Measurements from ENCODE around the gene RBCK1. TPM values are rescaled to one million over a fixed set of nuclear protein-coding genes. Genes with fewer than 3 reads are reported as not detected.

RBCK1 gene
- total and polyA plus RNA-seq, 8 donors: 30.7 to 211 (median 98.2) TPM

DNA sequence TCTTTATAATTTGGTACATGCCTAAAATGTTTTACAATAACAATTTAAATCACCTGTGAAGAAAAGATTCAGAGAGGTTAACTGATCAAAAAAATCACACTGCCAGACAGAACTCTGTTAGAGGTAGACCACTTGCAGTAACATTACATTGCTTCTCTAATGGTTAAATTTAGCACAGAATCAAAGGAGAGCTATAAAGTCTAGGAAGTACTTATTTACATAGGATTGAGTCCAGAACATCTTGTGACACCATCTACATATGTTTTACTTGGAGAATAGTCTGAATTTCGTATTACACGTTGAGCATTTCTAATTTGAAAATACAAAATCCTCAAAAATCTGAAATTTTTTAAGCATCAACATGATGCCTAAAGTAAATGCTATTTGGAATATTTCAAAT is 71.4 kb downstream of the RBCK1 start:
- 23 to 54% (median 41%) methylated on average over 2 of the region's 2 CpGs for WGBS, 5 donors
- intact Hi-C loops (cut with DNase I; ENCODE audit: low total_unique reads): loop anchor here (5.0 kb wide), 1 partner anchor 122 kb away; no protein-coding TSS in a partner anchor
- TF ChIP-seq CTCF (IDR thresholded peaks at IDR 0.05): no peak
- TF ChIP-seq EP300 (IDR thresholded peaks at IDR 0.05): no peak
- no peak for TF ChIP-seq POLR2AphosphoS5 (IDR thresholded peaks at IDR 0.05)
- TF ChIP-seq POLR2A (IDR thresholded peaks at IDR 0.05): no peak
- DNase-seq: no peak
- H3K9me3 ChIP-seq: no peaks in the 10 kb centered on the region
- H3K27me3 ChIP-seq: no peaks in the 10 kb centered on the region
- no peak overlapping the region for H3K4me3 ChIP-seq
- peaks cover 0 to 15% (median 0%) of the 10 kb centered on the region in 4 donors for H3K4me1 ChIP-seq
- no peak overlapping the region for H3K27ac ChIP-seq
- H3K36me3 ChIP-seq: peaks cover 22 to 77% (median 55%) of the 10 kb centered on the region in 4 donors

GRCh38 chr20:480044-480443 is 71.9 kb downstream of the RBCK1 start:
- Histone ChIP-seq H3K27me3 (no peaks in the 10 kb centered on the region), H3K4me1 (peaks cover 0 to 15% (median 0%) of the 10 kb centered on the region in 4 donors), H3K36me3 (peaks cover 23 to 81% (median 59%) of the 10 kb centered on the region in 4 donors), H3K27ac (no peak overlapping the region), H3K4me3 (no peak overlapping the region), H3K9me3 (no peaks in the 10 kb centered on the region)
- TF ChIP-seq POLR2A (IDR thresholded peaks at IDR 0.05) (no peak), EP300 (IDR thresholded peaks at IDR 0.05) (no peak), CTCF (IDR thresholded peaks at IDR 0.05) (no peak), POLR2AphosphoS5 (IDR thresholded peaks at IDR 0.05) (no peak)
- intact Hi-C loops (cut with DNase I; ENCODE audit: low total_unique reads): no loop called here
- no peak for DNase-seq
- WGBS, 5 donors: 49 to 75% (median 62%) methylated on average over 3 of the region's 3 CpGs

DNA sequence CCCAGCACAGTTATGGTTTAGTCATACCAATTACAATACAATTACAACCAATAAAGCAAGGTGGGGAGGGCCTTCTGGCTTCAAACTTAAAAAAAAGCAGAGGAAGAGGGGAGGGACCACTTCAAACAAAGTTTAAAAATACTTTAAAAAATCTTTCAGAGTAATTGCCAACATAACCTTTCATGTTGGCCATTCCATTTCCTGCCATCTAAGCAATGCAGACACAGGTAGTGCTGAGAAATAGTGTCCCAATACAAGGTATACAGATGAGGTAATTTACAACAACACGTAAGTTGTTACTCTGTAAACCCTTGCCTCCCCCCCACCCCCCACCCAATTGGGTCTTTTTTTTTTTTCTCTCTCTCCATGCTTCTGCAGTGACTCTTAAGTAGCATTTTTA is 73.1 kb downstream of the RBCK1 start:
- Histone ChIP-seq H3K9me3 (no peaks in the 10 kb centered on the region), H3K27me3 (no peaks in the 10 kb centered on the region), H3K27ac (no peak overlapping the region), H3K36me3 (peaks cover 30 to 89% (median 70%) of the 10 kb centered on the region in 4 donors), H3K4me1 (peaks cover 0 to 15% (median 0%) of the 10 kb centered on the region in 4 donors), H3K4me3 (no peak overlapping the region)
- 75 to 84% (median 81%) methylated on average over 1 of the region's 1 CpG for WGBS, 5 donors
- intact Hi-C loops (cut with DNase I; ENCODE audit: low total_unique reads): no loop called here
- TF ChIP-seq POLR2A (IDR thresholded peaks at IDR 0.05) (no peak), POLR2AphosphoS5 (IDR thresholded peaks at IDR 0.05) (no peak), CTCF (IDR thresholded peaks at IDR 0.05) (no peak), EP300 (IDR thresholded peaks at IDR 0.05) (no peak)
- no peak for DNase-seq

Small RNA genes within 50 kb of the gene (small RNA-seq; reads per million reads assigned to genes)
- 0 reads per million in 4 donors for gene RF00019

Other genes with a start within 250 kb of the RBCK1 start
- gene DEFB128, start 218.6 kb upstream of the RBCK1 start, total RNA-seq: not detected
- gene DEFB128, start 218.6 kb upstream of the RBCK1 start, polyA plus RNA-seq: not detected
- not detected for gene DEFB129, start 181.0 kb upstream of the RBCK1 start, total RNA-seq
- not detected for gene DEFB129, start 181.0 kb upstream of the RBCK1 start, polyA plus RNA-seq
- gene DEFB132, start 150.6 kb upstream of the RBCK1 start, total RNA-seq: not detected
- gene DEFB132, start 150.6 kb upstream of the RBCK1 start, polyA plus RNA-seq: not detected
- gene C20orf96, start 117.5 kb upstream of the RBCK1 start, total RNA-seq: 10 to 100 TPM in 1 of 5 donors, 1 to 10 TPM in 4; 3.1 to 23.9 (median 5.4) TPM
- 1 to 10 TPM; 3.9 to 5.2 (median 5.0) TPM for gene C20orf96, start 117.5 kb upstream of the RBCK1 start, polyA plus RNA-seq
- 10 to 100 TPM; 10.6 to 59.1 (median 18.7) TPM for gene ZCCHC3, start 110.7 kb upstream of the RBCK1 start, total RNA-seq
- gene ZCCHC3, start 110.7 kb upstream of the RBCK1 start, polyA plus RNA-seq: 1 to 10 TPM; 6.2 to 9.0 (median 8.6) TPM
- 10 to 100 TPM in 2 of 5 donors, 1 to 10 TPM in 3; 1.5 to 20.3 (median 5.4) TPM for gene SOX12, start 82.7 kb upstream of the RBCK1 start, total RNA-seq
- 1 to 10 TPM; 1.7 to 2.8 (median 2.6) TPM for gene SOX12, start 82.7 kb upstream of the RBCK1 start, polyA plus RNA-seq
- gene NRSN2, start 61.2 kb upstream of the RBCK1 start, total RNA-seq: 10 to 100 TPM in 4 of 5 donors, under 1 TPM in 1; 0.89 to 36.5 (median 15.2) TPM
- gene NRSN2, start 61.2 kb upstream of the RBCK1 start, polyA plus RNA-seq: 10 to 100 TPM in 2 of 3 donors, 1 to 10 TPM in 1; 9.8 to 21.0 (median 20.2) TPM
- gene TRIB3, start 27.5 kb upstream of the RBCK1 start, total RNA-seq: 10 to 100 TPM in 2 of 5 donors, 1 to 10 TPM in 3; 1.7 to 17.7 (median 3.6) TPM
- gene TRIB3, start 27.5 kb upstream of the RBCK1 start, polyA plus RNA-seq: 10 to 100 TPM in 2 of 3 donors, 1 to 10 TPM in 1; 8.7 to 15.8 (median 12.6) TPM
- gene TBC1D20, start 54.2 kb downstream of the RBCK1 start, total RNA-seq: 10 to 100 TPM in 4 of 5 donors, 1 to 10 TPM in 1; 7.5 to 43.3 (median 25.9) TPM
- gene TBC1D20, start 54.2 kb downstream of the RBCK1 start, polyA plus RNA-seq: 10 to 100 TPM; 14.4 to 24.4 (median 18.9) TPM
- 100 to 1,000 TPM in 1 of 5 donors, 10 to 100 TPM in 4; 24.9 to 164 (median 80.5) TPM for gene CSNK2A1, start 135.5 kb downstream of the RBCK1 start, total RNA-seq
- gene CSNK2A1, start 135.5 kb downstream of the RBCK1 start, polyA plus RNA-seq: 10 to 100 TPM; 22.6 to 33.0 (median 26.7) TPM
- gene TCF15, start 202.0 kb downstream of the RBCK1 start, total RNA-seq: under 1 TPM in 1 of 5 donors, not detected in 4; 0.43 TPM
- gene TCF15, start 202.0 kb downstream of the RBCK1 start, polyA plus RNA-seq: under 1 TPM in 2 of 3 donors, not detected in 1; 0.25 to 0.33 TPM
- gene SRXN1, start 244.9 kb downstream of the RBCK1 start, total RNA-seq: 10 to 100 TPM in 4 of 5 donors, 1 to 10 TPM in 1; 6.4 to 40.1 (median 18.4) TPM
- gene SRXN1, start 244.9 kb downstream of the RBCK1 start, polyA plus RNA-seq: 10 to 100 TPM; 17.2 to 35.1 (median 32.1) TPM

Measured in stomach (tissue), 9 donors.